ENCODE data around the gene VASH2.
"Not testable (repeated sequence)": the region's sequence is repeated elsewhere in the genome, so short reads cannot be mapped to it uniquely, and the experiment has no call there.

Gene VASH2

GRCh38 chr1:212950243-212951125 lies at the start of gene VASH2:
VASH2 (plus strand) TSS chr1:212950541; CDS start chr1:212951543, 1,002 bp downstream.
- peak; percentile 97 for DNase-seq

GRCh38 chr1:212901290-212901689 lies 49.1 kb upstream of the VASH2 start:
- DNase-seq, result no peak

GRCh38 chr1:212902054-212902453 lies 48.3 kb upstream of the VASH2 start:
- DNase-seq, result no peak

GRCh38 chr1:212903664-212904063 lies 46.7 kb upstream of the VASH2 start:
- DNase-seq, result no peak

GRCh38 chr1:212908071-212908470 lies 42.3 kb upstream of the VASH2 start:
- DNase-seq, result not testable (repeated sequence)

- DNase-seq, result no peak
These were observed 41.4 kb upstream of the VASH2 start for GRCh38 chr1:212908971-212909370.

GRCh38 chr1:212909652-212910063 lies 40.7 kb upstream of the VASH2 start:
- DNase-seq, result no peak

GRCh38 chr1:212910213-212910612 lies 40.1 kb upstream of the VASH2 start:
- not testable (repeated sequence) for DNase-seq

- DNase-seq, result not testable (repeated sequence)
These were observed 36.7 kb upstream of the VASH2 start for GRCh38 chr1:212913638-212914037.

GRCh38 chr1:212914110-212914509 lies 36.2 kb upstream of the VASH2 start:
- not testable (repeated sequence) for DNase-seq

GRCh38 chr1:212914789-212915188 lies 35.6 kb upstream of the VASH2 start:
- peak; percentile 57 for DNase-seq

GRCh38 chr1:212915245-212916091 lies 34.9 kb upstream of the VASH2 start:
- peak; percentile 79 for DNase-seq

GRCh38 chr1:212916481-212917133 lies 33.7 kb upstream of the VASH2 start:
- peak; percentile 70 for DNase-seq

GRCh38 chr1:212917134-212917485 lies 33.2 kb upstream of the VASH2 start:
- DNase-seq, result no peak

GRCh38 chr1:212917858-212918257 lies 32.5 kb upstream of the VASH2 start:
- DNase-seq, result no peak

GRCh38 chr1:212918824-212919223 lies 31.5 kb upstream of the VASH2 start:
- peak; percentile 55 for DNase-seq

- DNase-seq, result no peak
These were observed 30.1 kb upstream of the VASH2 start for GRCh38 chr1:212920246-212920645.

- DNase-seq, result no peak
These were observed 29.4 kb upstream of the VASH2 start for GRCh38 chr1:212920896-212921295.

GRCh38 chr1:212922016-212922415 lies 28.3 kb upstream of the VASH2 start:
- no peak for DNase-seq

- no peak for DNase-seq
These were observed 24.0 kb upstream of the VASH2 start for GRCh38 chr1:212926372-212926771.

- no peak for DNase-seq
These were observed 21.7 kb upstream of the VASH2 start for GRCh38 chr1:212928323-212929291.

Measured in eye (tissue), 1 donor.